ENCODE results near the gene PSRC1.

The PSRC1 gene

GRCh38 chr1:109243221-109243620 lies 39.7 kb downstream of the PSRC1 start:
- peak in 1 of 2 experiments; percentile 14 for DNase-seq

- DNase-seq, result peak; percentile 62 to 80
Observed at GRCh38 chr1:109242387-109242786, 40.6 kb downstream of the PSRC1 start.

- peak; percentile 75 to 85 for DNase-seq
Observed at GRCh38 chr1:109241841-109242345, 41.1 kb downstream of the PSRC1 start.

GRCh38 chr1:109241344-109241743 lies 41.6 kb downstream of the PSRC1 start:
- DNase-seq, result peak in 1 of 2 experiments; percentile 48

GRCh38 chr1:109240158-109241152 lies 42.5 kb downstream of the PSRC1 start:
- DNase-seq, result no peak

- peak; percentile 45 to 56 for DNase-seq
Observed at GRCh38 chr1:109239409-109240068, 43.4 kb downstream of the PSRC1 start.

- DNase-seq, result no peak
Observed at GRCh38 chr1:109239047-109239408, 43.9 kb downstream of the PSRC1 start.

- no peak for DNase-seq
Observed at GRCh38 chr1:109238382-109238781, 44.6 kb downstream of the PSRC1 start.

- no peak for DNase-seq
Observed at GRCh38 chr1:109237512-109237911, 45.4 kb downstream of the PSRC1 start.

GRCh38 chr1:109235137-109235536 lies 47.8 kb downstream of the PSRC1 start:
- no peak for DNase-seq

- no peak for DNase-seq
Observed at GRCh38 chr1:109231066-109231465, 51.9 kb downstream of the PSRC1 start.

Data from NCI-H524 (cell line).